HG03575 (cell line): ENCODE data around the gene USH1G.

Experiments used
- ATAC-seq: cut with Tn5 transposase; IDR thresholded peaks from one replicate; pipeline ENCODE4 v1.9.1; 2021; ENCODE audit not compliant: unreplicated experiment, insufficient number of reproducible peaks, low FRiP score; ENCODE audit errors: extremely low read depth

Gene USH1G

DNA sequence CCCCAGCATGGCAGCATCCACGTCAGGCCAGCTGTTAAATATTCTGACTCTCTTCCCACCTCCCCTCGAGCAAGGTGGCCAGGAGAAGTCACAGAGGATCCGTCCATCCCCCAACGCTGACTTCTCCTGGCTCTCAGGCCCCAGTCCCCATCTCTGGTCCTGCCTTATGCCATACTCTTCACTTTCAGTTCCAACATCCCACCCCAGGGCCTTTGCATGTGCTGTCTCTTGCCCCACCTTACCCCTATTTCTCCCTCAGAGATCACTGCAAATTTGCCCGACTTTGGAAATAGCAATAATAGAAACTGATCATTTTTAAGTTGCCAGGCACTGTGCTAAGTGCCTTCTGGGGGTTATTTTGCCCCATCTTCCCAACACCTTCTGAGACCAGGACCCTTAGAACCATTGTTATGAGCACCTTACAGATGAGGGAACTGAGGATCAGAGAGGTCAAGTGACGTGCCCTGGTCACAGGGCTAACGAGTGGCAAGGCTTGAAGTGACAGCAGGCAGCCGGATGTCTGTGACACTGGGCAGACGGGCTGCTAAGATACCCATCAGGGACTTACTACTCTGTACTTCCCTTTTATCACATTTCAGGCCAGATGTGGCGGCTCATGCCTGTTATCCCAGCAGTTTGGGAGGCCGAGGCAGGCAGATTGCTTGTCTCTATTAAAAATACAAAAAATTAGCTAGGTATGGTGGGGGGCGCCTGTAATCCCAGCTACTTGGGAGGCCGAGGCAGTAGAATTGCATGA is 31.8 kb upstream of the USH1G start:
- ATAC-seq: no peak

DNA sequence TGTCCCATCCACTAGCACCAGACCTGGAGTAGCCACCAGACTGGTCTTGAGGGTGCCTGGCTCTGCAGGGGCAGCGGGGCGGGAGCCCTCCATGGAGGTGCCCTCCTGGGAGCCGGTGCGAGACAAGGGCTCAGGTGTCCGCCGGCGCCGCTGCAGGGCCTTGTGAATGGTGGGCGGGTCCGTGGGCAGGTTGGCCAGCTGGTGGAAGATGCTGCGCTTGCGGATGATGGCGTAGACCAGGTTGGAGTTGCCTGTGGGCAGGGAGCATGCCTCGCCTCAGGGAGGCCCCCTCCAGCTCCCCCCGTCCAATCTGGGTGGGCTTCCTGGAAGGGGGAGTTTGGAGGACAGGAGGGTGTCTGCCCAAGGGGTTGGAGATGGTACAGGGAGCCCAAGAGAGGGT is 31.1 kb upstream of the USH1G start:
- ATAC-seq: no peak

DNA sequence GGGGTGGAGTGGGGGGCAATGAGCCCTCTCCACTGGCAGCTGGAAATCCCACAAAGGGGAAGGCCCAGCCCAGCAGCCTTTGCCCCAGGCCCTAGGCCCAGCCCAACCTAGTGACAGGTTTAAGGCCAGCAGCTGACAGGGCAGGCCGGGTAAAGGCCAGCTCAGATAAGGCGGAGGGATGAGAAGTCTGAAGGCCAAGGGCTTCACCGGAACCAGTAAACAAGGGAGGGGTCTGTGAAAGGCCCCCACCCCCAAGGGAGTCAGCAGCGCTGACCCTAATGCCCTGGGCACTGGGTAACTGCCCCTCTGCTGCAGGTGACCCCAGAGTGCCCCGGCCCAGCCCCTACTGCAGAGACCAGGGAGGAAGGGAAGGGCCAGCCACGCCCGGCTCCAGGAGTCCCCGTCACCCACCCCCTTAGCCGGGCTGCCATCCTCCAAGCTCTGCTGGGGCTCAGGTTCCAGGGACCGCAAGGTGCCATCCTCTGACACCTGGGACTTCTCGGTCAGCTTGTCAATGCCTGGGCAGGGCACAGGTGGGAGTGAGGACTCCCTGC is 30.2 kb upstream of the USH1G start:
- ATAC-seq: no peak

DNA sequence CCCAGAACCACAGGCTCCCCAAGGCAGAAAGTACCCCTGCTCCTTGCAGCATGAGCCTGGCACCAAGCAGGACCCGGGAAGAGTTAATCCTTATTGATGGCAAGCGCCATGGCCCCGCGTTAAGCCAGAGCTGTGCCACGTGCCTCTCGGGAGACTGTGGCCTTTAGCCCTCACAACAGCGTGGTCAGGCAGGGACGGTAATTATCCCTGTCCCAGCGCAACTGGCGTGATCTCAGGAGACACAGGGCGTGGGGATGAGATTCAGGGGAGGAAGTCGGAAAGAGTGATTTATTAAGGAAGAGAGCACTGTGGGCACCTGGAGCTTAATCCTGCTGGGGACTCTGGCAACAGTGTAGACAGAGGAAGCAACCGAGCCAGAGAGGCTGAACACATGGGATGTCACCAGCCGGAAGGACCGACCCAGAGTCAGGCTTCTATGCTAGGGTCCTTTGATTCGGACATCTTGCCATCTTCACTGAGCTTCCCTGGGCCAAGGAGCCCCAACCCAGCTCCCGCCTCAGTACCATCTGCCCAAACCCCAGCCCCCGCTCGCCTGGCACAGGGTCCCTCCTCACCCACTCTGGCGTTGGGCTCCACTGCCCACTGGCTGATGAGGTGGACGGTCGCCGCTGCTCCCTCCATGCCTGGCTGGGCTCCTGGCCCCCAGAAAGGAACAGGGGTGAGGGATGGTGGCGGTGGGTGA is 29.5 kb upstream of the USH1G start:
- no peak for ATAC-seq

DNA sequence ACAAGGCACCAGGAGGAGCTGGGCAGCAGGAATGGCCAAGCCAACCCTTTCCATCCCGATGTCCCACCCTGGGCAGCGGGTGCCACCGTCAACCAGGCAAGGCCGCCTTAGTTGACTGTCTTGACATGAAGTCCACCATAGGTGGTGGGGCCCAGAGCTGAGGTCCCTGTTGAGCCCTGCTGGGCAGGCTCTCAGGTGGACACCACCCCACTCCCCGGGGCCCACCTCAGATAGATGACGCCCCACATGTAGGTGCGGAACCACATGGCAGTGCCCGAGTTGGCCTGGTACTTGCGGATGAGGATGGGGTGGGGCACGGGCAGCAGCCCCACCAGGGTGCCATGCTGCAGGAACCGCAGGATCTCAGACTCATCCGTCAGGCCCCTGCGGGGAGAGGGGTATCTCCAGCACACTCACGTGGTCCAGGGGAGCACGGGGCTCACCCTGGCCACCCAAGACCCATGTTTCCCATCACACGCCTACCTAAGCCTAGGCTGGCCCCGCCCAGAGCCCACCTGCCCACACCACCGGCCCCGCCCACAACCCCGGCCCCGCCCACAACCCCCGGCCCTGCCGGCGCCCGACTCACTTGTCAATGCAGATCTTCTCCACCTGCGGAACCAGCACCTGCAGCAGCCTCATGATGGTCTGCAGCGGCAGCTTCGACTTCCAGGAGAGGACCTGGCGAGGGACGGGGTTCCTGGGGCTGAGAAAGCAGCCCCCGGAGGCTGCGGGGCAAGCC is 28.8 kb upstream of the USH1G start:
- ATAC-seq: no peak

DNA sequence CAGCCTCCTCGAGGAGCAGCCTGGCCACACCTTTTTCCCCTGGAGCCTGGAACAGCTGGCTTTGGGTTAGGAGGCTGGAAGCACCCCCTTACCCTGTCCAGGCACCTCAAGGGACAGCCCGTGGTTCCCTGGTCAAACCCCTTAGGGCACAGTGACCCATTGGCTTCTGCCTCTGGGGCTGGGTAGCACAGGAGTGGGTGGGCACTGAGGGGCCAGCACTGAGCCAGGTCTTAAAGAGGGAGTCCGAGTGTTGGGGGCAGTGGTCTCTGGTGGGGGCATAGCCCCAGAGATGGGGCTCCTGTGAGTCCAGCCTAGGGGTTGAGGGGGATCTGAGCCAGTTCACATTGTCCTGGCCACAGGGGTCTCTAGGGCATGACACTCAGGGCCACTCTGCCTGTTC is 28.0 kb upstream of the USH1G start:
- ATAC-seq: no peak

DNA sequence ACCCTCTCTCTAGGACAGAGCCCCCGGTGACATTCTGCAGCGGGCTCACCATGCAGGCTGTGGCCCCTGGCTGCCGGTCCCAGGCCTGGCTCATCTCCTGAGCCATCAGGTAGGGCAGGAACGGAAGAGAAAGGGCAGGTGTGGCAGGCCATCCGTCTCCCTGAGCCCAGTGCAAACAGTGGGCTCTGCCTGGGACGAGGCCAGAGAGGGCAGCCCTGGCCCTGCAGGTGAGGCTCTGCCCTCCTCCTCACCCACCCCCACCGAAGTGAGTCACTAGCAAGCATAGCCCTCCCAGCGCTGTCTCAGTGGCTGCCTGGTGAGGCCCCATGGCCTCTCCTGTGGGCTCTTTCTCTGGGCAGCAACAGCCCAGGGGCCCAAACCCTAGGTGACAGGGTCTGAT is 27.2 kb upstream of the USH1G start:
- ATAC-seq: no peak

DNA sequence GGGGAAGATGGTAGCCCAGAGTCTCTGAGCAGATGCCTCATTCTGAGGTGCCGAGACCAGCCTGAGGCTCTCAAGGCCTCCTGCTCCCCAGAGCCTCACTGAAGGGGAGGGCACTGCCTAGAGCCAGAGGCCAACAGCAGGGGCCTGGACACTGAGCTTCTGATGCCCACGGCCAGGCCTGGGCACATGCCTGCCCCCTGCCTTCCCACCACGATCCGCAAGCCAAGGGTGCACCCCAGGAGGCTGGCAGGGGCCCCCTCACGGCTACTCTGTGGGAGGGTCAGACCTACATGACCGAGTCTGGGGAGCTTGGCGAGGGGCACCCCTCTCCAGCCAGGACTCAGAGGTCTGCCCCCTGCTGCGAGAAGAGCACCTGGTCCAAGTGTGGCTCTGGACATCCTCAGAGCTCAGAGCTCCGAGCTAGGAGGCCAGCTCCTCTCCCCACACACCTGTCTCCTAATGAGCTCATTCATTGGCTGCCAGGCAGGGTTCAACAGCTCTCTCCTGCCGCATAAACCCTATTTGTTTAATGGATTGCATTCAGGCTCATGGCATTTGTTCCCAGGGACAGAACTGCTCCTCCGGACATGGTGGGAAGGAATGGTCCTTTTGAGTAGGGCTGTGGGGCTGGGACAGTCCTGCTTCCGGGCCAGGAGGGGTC is 26.5 kb upstream of the USH1G start:
- no peak for ATAC-seq

DNA sequence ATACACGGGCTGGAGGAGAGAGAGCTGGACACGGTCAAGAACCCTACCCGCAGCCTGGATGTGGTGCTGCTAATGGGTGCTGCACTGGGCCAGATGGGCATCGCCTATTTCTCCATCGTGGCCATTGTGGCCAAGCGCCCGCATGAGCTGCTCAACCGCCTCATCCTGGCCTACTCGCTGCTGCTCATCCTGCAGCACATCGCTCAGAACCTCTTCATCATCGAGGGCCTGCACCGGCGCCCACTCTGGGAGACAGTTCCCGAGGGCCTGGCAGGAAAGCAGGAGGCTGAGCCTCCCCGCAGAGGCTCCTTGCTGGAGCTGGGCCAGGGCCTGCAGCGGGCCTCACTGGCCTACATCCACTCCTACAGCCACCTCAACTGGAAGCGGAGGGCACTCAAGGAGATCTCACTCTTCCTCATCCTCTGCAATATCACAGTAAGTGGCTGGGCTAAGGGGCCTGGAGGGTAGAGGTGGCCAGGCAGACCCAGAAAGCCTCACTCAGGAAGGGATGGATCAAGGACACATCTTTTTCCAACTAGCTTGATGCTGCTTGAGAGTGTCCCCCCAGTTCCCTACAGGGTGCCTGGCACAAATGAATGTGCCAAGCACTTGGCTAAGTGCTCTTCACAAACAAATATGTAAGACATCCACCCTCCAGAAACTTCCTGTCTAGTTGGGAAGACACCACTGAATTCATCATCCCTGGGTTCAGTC is 24.1 kb upstream of the USH1G start:
- ATAC-seq: no peak

DNA sequence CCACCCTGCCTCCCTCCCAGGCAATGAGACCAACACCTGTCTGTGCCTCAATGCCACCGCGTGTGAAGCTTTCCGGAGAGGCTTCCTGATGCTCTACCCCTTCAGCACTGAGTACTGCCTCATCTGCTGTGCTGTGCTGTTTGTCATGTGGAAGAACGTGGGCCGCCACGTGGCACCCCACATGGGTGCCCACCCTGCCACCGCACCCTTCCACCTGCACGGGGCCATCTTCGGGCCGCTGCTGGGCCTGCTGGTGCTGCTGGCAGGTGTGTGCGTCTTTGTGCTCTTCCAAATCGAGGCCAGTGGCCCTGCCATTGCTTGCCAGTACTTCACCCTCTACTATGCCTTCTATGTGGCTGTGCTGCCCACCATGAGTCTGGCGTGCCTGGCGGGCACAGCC is 23.6 kb upstream of the USH1G start:
- ATAC-seq: no peak

DNA sequence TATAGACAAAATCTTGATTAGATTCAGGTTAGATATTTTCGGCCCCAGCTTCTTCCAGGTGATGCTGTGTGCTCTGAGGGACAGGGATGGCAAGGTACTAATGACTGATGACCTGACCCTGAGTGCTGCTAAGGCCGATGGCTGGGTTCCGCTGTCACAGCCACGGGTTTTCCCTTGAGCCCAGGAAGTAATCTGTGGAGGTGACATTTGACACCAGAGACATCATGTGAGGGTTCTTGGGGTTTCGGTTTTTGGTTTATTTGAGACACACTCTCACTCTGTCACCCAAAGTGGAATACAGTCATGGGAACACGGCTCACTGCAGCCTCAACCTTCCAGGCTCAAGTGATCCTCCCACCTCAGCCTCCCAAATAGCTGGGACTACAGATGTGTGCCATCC is 22.5 kb upstream of the USH1G start:
- ATAC-seq: no peak

DNA sequence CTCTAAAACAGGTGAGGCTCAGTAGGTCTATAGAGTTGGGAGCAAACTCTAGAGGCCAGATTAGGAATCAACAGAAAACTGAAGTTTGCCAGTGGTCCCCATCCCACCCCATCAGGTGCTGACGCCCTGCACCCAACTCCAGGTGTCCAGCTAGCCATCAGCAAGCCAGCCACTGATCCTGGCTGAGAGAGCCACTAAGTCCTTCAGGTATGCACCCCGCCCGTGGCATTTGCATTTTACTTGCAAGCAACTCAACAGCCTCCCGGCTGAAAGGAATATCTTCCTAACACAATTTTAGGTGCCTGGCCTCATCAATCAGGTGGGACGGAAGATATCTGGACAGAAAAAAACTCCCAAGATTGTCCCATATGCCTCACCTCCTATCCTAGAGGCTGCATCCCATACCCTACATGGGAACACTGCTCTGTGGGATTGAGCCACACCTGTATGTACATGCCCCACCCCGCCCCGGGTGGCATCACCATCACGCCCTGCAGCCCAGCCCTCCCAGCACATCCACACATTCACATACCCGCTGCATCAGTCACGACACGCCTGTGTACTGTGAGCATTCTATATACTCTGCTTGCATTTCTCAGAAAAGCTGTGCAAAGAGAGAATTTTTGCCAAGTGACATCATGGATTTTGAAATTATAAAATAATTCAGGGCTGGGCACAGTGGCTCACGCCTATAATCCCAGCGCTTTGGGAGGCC is 20.9 kb upstream of the USH1G start:
- no peak for ATAC-seq

DNA sequence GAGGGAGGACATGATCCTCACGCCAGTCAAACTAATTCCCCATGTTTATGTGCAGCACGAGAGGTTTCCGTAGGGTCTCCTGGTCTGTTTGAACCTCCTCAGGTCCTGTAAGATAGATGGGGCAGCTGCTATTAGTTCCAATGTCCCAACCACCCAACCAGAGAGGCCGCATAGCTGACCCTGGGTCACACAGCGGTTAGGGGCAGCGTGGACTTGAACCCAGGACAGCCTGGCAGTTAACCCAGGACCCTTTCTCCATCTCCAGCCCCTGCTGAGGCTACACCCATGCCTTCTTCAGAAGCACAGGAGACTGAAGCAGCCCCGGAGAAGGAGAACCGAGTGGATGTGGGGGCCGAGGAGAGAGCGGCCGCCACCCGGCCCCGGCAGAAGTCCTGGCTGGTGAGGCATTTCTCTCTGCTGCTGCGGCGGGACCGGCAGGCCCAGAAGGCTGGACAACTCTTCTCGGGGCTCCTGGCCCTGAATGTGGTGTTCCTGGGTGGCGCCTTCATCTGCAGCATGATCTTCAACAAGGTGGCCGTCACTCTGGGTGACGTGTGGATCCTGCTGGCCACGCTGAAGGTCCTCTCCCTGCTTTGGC is 18.2 kb upstream of the USH1G start:
- ATAC-seq: no peak

DNA sequence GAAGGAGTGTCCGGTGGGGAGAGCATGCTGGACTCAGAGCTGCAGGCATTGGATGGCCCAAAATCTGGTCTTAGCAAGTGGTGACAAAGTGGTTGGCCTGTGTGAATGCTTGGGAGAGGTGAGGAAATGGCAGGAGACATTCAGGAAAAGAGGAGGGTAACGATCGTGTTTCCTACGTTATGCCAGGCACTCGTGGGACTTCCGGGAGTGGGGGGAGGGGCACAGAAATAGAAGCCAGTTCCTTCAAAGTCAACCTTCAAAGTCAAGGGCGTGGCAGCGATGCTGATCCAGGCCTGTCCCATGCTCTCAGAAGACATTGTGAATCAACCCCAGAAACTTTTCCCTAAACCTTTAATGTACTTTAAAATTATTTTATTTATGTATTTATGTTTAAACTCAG is 16.5 kb upstream of the USH1G start:
- no peak for ATAC-seq

DNA sequence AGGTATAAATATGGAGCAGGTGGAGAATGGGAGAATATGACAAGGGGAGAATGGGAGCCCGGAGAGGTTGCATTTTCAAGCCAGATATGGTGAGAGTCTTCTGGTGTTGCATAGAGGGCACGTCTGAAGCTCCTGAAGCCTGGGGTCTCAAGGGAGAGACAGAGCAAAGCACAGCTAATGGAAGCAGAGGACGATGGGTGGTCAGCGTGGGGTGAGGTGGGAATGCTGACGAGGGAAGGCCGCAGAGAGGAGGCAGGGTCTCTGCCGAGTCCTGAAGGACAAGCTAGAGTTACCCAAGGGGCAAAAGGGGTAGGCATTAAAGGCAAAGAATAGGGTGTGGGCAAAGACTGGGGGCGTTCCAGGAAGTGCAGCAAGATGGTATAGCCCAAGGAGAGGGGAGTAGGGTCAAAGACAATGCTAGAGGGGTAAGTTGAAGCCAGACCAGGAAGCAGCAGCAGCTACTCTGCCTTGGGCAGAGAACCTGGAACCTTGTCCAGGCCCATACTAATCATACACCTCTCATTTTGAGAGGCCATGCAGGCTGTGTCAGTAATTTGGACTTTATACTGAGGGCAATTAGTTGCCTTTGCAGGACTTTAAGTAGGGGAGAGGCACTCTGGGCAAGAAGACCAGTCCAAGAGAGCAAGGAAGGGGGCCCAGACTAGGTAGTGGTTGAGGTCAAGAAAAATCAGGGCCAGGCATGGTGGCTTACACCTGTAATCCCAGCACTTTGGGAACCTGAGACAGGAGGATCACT is 15.3 kb upstream of the USH1G start:
- ATAC-seq: no peak

DNA sequence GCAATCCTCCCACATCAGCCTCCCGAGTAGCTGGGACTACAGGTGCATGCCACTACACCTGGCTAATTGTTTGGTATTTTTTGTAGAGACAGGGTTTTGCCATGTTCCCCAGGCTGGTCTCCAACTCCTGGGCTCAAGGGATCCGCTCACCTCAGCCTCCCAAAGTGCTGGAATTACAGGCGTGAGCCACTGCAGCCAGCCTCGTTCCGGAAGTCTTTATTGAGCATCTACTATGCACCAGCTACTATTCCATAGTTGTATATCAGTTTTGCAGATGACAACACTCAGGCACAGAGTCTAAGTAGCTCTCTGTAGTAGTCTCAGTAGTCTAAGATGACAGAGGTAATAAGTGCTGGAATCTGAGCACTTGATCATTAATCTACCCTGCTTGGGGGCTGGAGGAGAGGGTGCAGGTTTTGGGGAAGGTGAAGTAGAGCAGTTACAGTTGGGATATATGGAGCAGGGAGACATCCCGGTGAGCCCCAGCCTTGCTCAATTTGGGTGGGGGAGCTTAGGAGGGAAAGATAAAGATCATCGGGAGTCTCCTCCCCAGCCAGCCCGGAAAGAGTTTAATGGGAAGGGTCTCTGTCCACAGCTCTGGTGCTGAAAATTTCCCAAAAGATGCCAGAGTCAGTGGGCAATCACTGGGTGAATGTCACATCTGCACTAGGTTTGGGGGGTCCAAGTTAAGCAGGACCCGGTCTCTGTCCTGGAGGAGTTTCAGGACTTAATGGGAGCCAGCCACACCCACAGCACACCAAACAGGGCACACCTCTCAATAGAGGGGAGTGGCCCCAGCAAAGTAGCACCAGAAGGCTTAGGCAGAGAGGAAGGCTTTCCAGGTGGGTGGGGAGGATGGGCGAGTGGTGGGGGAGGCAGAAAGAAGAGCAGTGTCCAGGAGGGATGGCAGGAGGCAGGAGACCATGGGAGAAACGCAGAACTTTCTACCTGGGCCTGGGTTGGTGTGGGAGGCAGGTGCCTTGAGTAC is 14.3 kb upstream of the USH1G start:
- ATAC-seq: no peak
